HL-60 (cell line): ENCODE data around the gene HDGFL2.
A peak's percentile ranks its signal among the peaks of the same experiment; 100 is the strongest.

Experiments
- DNase-seq, 2 experiments: peaks; one replicate each; pipeline ENCODE4 v3.0.0-alpha.2; 2010 to 2020; ENCODE audit warnings: low read depth in 1 of 2, low spot score in 1 of 2
- H3K27ac ChIP-seq: fragments of 250-450 bp; sonication (Bioruptor Pico); replicated peaks from 2 replicates; pipeline ENCODE4 v1.5.1; 2020; ENCODE audit warnings: mild to moderate bottlenecking, moderate library complexity
- H3K27me3 ChIP-seq: fragments of 250-450 bp; sonication (Bioruptor Pico); 2 replicates; pipeline ENCODE4 v1.5.1; 2021; ENCODE audit warnings: mild to moderate bottlenecking, moderate library complexity; ENCODE audit not compliant: insufficient read depth, poor library complexity, severe bottlenecking
- H3K4me3 ChIP-seq: replicated peaks from 2 replicates; pipeline ENCODE4 v1.5.1; 2011; ENCODE audit warnings: mild to moderate bottlenecking, control low read depth, low read length; ENCODE audit not compliant: insufficient read depth
- CTCF ChIP-seq: IDR thresholded peaks from one replicate; pipeline ENCODE4 v1.5.1; 2011; ENCODE audit warnings: low read length, control low read depth, inconsistent platforms; ENCODE audit not compliant: insufficient read depth
- GABPA ChIP-seq: IDR thresholded peaks from 2 replicates; pipeline ENCODE4 v1.6.1; 2012; ENCODE audit warnings: low read depth
- POLR2AphosphoS5 ChIP-seq: IDR thresholded peaks from 2 replicates; pipeline ENCODE4 v1.6.1; 2012; ENCODE audit warnings: low read depth
- SPI1 ChIP-seq: IDR thresholded peaks from 2 replicates; pipeline ENCODE4 v1.6.1; 2012; ENCODE audit warnings: low read depth, mild to moderate bottlenecking, borderline replicate concordance
- TF ChIP-seq, protein P1 (sequence below): IDR thresholded peaks from 2 replicates; pipeline ENCODE4 v1.6.1; 2012; ENCODE audit warnings: low read depth; ENCODE audit not compliant: insufficient replicate concordance

Gene HDGFL2

DNA sequence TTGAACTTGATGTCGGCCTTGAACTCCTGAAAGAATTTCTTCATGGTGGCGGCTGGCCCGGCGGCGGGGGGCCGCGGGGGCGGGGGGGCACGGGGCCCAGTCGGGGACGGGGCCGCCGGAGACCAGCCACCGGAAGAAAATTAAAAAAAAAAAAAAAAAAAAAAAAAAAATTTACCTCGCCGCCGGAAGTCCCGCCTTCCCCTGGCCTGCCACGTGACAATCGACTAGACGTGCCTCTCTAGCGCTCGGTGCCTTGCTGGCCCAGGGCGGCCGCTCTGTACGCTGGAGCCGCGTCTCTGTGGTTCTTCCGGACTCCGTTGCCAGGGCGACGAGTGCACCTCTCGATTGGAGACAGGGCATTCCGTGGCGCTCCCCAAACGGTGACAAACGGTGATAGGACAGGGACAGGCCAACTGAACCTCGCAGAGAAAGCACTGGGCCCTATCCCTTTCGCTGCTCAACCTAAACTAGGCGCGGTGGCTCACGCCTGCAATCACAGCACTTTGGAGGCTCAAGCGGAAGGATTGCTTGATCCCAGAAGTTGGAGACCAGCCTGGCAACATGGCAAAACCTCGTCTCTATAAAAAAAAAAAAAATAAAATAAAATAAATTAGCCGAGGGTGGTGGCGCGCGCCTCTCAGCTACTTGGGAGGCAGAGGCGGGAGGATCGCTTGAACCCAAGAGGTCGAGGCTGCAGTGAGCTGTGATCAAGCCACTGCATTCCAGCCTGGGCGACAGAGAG lies 14.3 kb upstream of the HDGFL2 start, which contains the start of gene UBXN6:
UBXN6 (minus strand) TSS at position 141 of the 742 bp plus-strand sequence; CDS start at position 44, 97 bp downstream.
- Histone ChIP-seq H3K4me3 (peak within 1 kb of the TSS; percentile 78), H3K27me3 (no peaks in the 10 kb centered on the region), H3K27ac (peak within 1 kb of the TSS; percentile 74)
- DNase-seq: peak; percentile 98 to 99
- peak; percentile 87 for TF ChIP-seq GABPA
- TF ChIP-seq POLR2AphosphoS5: peak; percentile 40; the same call in 1 of the 2 replicates
- TF ChIP-seq CTCF: no peak
- TF ChIP-seq SPI1: no peak
- TF ChIP-seq, protein P1, sequence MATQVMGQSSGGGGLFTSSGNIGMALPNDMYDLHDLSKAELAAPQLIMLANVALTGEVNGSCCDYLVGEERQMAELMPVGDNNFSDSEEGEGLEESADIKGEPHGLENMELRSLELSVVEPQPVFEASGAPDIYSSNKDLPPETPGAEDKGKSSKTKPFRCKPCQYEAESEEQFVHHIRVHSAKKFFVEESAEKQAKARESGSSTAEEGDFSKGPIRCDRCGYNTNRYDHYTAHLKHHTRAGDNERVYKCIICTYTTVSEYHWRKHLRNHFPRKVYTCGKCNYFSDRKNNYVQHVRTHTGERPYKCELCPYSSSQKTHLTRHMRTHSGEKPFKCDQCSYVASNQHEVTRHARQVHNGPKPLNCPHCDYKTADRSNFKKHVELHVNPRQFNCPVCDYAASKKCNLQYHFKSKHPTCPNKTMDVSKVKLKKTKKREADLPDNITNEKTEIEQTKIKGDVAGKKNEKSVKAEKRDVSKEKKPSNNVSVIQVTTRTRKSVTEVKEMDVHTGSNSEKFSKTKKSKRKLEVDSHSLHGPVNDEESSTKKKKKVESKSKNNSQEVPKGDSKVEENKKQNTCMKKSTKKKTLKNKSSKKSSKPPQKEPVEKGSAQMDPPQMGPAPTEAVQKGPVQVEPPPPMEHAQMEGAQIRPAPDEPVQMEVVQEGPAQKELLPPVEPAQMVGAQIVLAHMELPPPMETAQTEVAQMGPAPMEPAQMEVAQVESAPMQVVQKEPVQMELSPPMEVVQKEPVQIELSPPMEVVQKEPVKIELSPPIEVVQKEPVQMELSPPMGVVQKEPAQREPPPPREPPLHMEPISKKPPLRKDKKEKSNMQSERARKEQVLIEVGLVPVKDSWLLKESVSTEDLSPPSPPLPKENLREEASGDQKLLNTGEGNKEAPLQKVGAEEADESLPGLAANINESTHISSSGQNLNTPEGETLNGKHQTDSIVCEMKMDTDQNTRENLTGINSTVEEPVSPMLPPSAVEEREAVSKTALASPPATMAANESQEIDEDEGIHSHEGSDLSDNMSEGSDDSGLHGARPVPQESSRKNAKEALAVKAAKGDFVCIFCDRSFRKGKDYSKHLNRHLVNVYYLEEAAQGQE: no peak

DNA sequence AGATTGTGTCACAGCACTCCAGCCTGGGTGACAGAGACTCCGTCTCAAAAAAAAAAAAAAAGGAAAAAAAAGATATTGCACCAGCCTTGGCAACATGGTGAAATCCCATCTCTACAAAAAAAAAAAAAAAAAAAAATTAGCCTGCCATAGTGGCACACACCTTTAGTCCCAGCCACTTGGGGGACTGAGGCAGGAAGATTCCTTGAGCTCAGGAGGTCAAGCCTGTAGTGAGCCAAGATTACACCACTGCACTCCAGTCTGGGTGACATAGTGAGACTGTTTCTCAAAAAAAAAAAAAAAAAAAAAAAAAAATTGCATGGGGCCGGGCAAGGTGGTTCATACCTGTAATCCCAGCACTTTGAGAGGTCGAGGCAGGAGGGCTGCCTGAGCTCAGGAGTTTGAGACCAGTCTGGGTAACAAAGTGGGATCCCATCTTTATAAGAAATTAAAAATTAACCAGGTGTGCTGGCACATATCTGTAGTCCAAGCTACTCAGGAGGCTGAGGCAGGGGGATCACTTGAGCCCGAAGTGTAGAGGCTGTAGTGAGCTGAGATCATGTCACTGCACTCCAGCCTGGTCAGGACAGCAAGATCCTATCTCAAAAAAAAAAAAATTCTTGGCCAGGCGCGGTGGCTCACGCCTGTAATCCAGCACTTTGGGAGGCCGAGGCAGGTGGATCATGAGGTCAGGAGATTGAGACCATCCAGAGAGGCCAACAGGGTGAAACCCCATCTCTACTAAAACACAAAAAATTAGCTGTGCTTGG lies 7.1 kb upstream of the HDGFL2 start:
- TF ChIP-seq, protein P1: no peak
- no peak for TF ChIP-seq CTCF
- TF ChIP-seq SPI1: no peak
- TF ChIP-seq POLR2AphosphoS5: no peak
- no peak for DNase-seq
- H3K4me3 ChIP-seq: no peak overlapping the region
- H3K27ac ChIP-seq: no peak overlapping the region
- H3K27me3 ChIP-seq: no peaks in the 10 kb centered on the region

DNA sequence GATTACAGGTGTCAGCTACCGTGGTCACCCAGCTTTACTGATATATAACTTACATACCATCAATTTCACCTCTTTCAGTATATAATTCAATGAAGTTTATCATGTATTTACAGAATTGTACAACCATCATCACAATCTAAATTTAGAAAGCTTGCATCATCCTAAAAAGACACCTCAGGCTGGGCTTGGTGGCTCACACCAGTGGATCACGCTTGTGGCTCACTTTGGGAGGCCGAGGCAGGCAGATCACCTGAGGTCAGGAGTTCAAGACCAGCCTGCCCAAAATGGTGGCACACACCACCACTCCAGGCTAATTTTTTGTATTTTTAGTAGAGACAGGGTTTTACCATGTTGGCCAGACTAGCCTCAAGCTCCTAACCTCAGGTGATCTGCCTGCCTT lies 4.3 kb upstream of the HDGFL2 start:
- no peak overlapping the region for H3K4me3 ChIP-seq
- H3K27me3 ChIP-seq: no peaks in the 10 kb centered on the region
- no peak overlapping the region for H3K27ac ChIP-seq
- no peak for DNase-seq
- TF ChIP-seq SPI1: no peak
- TF ChIP-seq, protein P1: no peak
- TF ChIP-seq GABPA: no peak
- TF ChIP-seq POLR2AphosphoS5: no peak
- no peak for TF ChIP-seq CTCF
